ENCODE measurements around the gene ZNF648. TPM values are rescaled to one million over a fixed set of nuclear protein-coding genes. Genes with fewer than 3 reads are reported as not detected.
A peak's percentile ranks its signal among the peaks of the same experiment; 100 is the strongest.
"Not testable (repeated sequence)": the region's sequence is repeated elsewhere in the genome, so short reads cannot be mapped to it uniquely, and the experiment has no call there.

Gene ZNF648, protein sequence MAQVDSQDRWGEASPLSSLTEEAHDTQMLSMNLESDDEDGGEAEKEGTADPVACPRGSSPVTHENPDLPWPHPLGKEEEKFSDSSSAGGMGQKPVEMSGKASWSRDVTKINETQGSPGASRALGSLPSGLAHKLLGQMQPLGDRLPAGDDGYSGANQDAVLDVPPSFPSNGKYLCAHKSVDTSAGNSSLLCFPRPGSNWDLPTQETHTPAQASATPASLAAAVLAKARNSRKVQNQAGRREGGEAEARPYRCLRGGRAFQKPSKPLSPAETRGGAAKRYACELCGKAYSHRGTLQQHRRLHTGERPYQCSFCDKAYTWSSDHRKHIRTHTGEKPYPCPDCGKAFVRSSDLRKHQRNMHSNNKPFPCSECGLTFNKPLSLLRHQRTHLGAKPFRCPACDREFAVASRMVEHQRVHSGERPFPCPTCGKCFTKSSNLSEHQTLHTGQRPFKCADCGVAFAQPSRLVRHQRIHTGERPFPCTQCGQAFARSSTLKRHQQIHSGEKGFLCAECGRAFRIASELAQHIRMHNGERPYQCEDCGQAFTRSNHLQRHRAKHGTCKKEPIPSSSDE
- total RNA-seq = not detected
- 0 reads per million in 2 donors for total RNA-seq

GRCh38 chr1:182061594-182061993 lies at the start of gene ZNF648:
ZNF648 (minus strand) TSS chr1:182061712; CDS start chr1:182058010, 3,702 bp downstream.
- Mint-ChIP-seq H3K27me3 (peaks cover 77% of the 10 kb centered on the region), H3K36me3 (ENCODE audit: low read depth) (no peaks in the 10 kb centered on the region), H3K4me3 (no peak within 1 kb of the TSS), H3K4me1 (peaks cover under 1% of the 10 kb centered on the region), H3K27ac (no peak within 1 kb of the TSS)
- H3K9me3 ChIP-seq (ENCODE audit: control insufficient read depth, low read length, poor library complexity, severe bottlenecking) = no peaks in the 10 kb centered on the region
- ATAC-seq (no peak), DNase-seq (no peak)

DNA sequence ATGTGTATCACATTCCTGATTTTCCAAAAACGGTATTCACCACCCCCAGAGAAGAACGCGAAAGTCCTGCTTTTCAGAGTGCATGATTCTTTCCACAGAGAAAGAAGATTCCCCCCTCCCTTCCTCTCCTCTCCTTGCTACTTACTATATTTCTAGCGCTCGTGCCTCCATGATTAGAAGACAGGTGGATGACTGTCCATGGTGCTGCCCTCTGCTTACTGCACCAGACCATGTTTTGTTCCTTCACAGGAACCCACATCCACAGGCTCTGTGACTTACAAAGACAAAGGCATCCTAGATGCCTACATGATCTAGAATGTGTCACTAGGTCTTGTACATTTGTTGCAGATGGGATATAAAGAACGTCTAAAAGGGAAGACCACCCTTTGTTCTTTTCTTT lies 49.1 kb upstream of the ZNF648 start:
- H3K27me3 Mint-ChIP-seq = peaks cover 33% of the 10 kb centered on the region
- ATAC-seq (no peak), DNase-seq (no peak)
- H3K27ac Mint-ChIP-seq = no peak overlapping the region
- peaks cover 2% of the 10 kb centered on the region for H3K36me3 Mint-ChIP-seq (ENCODE audit: low read depth)
- no peak overlapping the region for H3K4me3 Mint-ChIP-seq
- peaks cover 3% of the 10 kb centered on the region for H3K4me1 Mint-ChIP-seq
- no peaks in the 10 kb centered on the region for H3K9me3 ChIP-seq (ENCODE audit: control insufficient read depth, low read length, poor library complexity, severe bottlenecking)

DNA sequence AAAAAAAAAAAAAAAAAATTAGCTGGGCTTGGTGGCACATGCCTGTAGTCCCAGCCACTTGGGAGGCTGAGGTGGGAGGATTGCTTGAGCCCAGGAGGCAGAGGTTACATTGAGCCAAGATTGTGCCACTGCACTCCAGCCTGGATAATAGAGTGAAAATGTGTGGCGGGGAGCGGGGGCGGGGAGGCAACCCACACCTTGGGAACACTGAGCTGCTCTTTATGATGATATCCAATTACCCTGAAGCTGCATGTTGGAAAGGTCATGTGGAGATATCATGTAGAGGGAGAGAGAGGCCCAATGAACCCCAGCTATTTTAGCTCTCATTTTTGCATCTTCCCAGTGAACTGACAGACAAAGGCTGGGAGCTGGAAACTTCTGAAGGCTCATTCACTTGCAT lies 48.3 kb upstream of the ZNF648 start:
- no peak for ATAC-seq
- Mint-ChIP-seq H3K4me1 (peaks cover 3% of the 10 kb centered on the region), H3K4me3 (no peak overlapping the region), H3K27me3 (peaks cover 40% of the 10 kb centered on the region), H3K27ac (no peak overlapping the region), H3K36me3 (ENCODE audit: low read depth) (peaks cover 3% of the 10 kb centered on the region)
- no peak for DNase-seq
- no peaks in the 10 kb centered on the region for H3K9me3 ChIP-seq (ENCODE audit: control insufficient read depth, low read length, poor library complexity, severe bottlenecking)

- DNase-seq (no peak), ATAC-seq (no peak)
- Mint-ChIP-seq H3K36me3 (ENCODE audit: low read depth) (peaks cover 4% of the 10 kb centered on the region), H3K4me3 (no peak overlapping the region), H3K27me3 (peaks cover 30% of the 10 kb centered on the region), H3K4me1 (no peaks in the 10 kb centered on the region), H3K27ac (no peak overlapping the region)
- H3K9me3 ChIP-seq (ENCODE audit: control insufficient read depth, low read length, poor library complexity, severe bottlenecking) = no peaks in the 10 kb centered on the region
These were observed 45.7 kb upstream of the ZNF648 start for GRCh38 chr1:182107209-182107608.

- H3K9me3 ChIP-seq (ENCODE audit: control insufficient read depth, low read length, poor library complexity, severe bottlenecking) = no peaks in the 10 kb centered on the region
- Mint-ChIP-seq H3K27ac (no peak overlapping the region), H3K27me3 (peaks cover 23% of the 10 kb centered on the region), H3K4me1 (peaks cover 3% of the 10 kb centered on the region), H3K36me3 (ENCODE audit: low read depth) (peaks cover 2% of the 10 kb centered on the region), H3K4me3 (no peak overlapping the region)
- no peak for ATAC-seq
- no peak for DNase-seq
These were observed 40.5 kb upstream of the ZNF648 start for GRCh38 chr1:182102043-182102416.

DNA sequence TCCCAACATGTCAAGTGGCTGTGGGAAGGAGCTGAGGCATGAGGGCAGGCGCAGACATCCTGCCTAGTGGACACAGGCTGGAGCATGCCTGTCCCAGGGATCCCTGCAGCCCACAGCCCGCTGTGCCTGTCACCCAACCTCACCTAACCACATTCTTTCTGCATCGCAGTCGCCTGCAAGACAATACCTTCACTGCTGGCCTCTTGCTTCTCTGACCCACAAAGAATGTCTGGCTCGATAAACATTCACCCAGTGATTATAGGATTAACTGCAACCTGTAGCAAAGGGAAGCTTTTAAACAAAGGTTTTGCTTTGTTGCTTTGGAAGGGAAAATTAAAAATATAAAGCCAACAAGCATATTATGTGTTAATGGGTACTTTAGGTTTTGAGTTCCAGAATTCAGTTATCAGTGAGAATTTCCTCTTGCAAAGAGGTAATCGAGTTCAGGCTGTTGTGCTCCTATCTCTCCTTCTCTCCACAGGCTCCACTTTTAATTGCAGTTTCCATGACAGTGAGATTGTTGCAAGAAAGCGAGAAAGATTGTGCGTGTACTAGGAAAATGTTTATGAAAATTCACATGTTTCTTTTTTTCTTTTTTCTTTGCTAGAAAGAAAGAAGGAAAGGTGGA lies 40.0 kb upstream of the ZNF648 start:
- H3K4me3 Mint-ChIP-seq = no peak overlapping the region
- DNase-seq (no peak), ATAC-seq (no peak)
- H3K4me1 Mint-ChIP-seq = peaks cover 6% of the 10 kb centered on the region
- H3K27ac Mint-ChIP-seq = no peak overlapping the region
- H3K27me3 Mint-ChIP-seq = peaks cover 23% of the 10 kb centered on the region
- peaks cover 2% of the 10 kb centered on the region for H3K36me3 Mint-ChIP-seq (ENCODE audit: low read depth)
- H3K9me3 ChIP-seq (ENCODE audit: control insufficient read depth, low read length, poor library complexity, severe bottlenecking) = no peaks in the 10 kb centered on the region

GRCh38 chr1:182098301-182098700 lies 36.8 kb upstream of the ZNF648 start:
- DNase-seq = no peak
- Mint-ChIP-seq H3K27me3 (peaks cover 23% of the 10 kb centered on the region), H3K4me3 (no peak overlapping the region), H3K36me3 (ENCODE audit: low read depth) (peaks cover 4% of the 10 kb centered on the region), H3K27ac (no peak overlapping the region), H3K4me1 (peaks cover 6% of the 10 kb centered on the region)
- no peak for ATAC-seq
- no peaks in the 10 kb centered on the region for H3K9me3 ChIP-seq (ENCODE audit: control insufficient read depth, low read length, poor library complexity, severe bottlenecking)

- H3K36me3 Mint-ChIP-seq (ENCODE audit: low read depth) = peaks cover 4% of the 10 kb centered on the region
- DNase-seq (no peak), ATAC-seq (no peak)
- peaks cover 6% of the 10 kb centered on the region for H3K4me1 Mint-ChIP-seq
- no peak overlapping the region for H3K27ac Mint-ChIP-seq
- H3K9me3 ChIP-seq (ENCODE audit: control insufficient read depth, low read length, poor library complexity, severe bottlenecking) = no peaks in the 10 kb centered on the region
- no peak overlapping the region for H3K4me3 Mint-ChIP-seq
- H3K27me3 Mint-ChIP-seq = peaks cover 21% of the 10 kb centered on the region
These were observed 34.4 kb upstream of the ZNF648 start for GRCh38 chr1:182095946-182096345.

- DNase-seq; H3K36me3 Mint-ChIP-seq (ENCODE audit: low read depth); H3K9me3 ChIP-seq (ENCODE audit: control insufficient read depth, low read length, poor library complexity, severe bottlenecking); H3K4me1 Mint-ChIP-seq; H3K4me3 Mint-ChIP-seq; H3K27ac Mint-ChIP-seq; ATAC-seq: not testable (repeated sequence)
- peaks cover 16% of the 10 kb centered on the region for H3K27me3 Mint-ChIP-seq
These were observed 33.0 kb upstream of the ZNF648 start for GRCh38 chr1:182094514-182095005.

DNA sequence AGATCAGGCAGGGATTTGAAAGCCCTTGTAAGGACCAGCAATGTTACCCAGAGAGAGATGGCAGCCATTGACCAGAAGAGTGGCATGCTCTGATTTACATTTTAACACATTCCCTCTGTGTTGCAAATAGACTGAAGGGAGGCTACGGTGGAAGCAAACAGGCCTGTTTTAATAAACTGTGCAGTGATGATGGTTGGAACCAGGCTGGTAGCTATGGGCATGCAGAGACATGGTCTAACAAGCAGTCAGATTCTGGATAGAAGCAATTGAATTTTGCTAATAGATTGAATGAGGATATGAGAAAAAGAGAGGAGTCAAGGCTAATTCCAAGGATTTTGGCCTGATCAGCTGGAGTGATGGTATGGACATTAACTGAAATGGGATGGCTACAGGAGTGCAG lies 32.3 kb upstream of the ZNF648 start:
- Mint-ChIP-seq H3K27ac (no peak overlapping the region), H3K4me3 (no peak overlapping the region), H3K36me3 (ENCODE audit: low read depth) (peaks cover 4% of the 10 kb centered on the region), H3K4me1 (peaks cover 9% of the 10 kb centered on the region), H3K27me3 (peaks cover 16% of the 10 kb centered on the region)
- DNase-seq (no peak), ATAC-seq (no peak)
- no peaks in the 10 kb centered on the region for H3K9me3 ChIP-seq (ENCODE audit: control insufficient read depth, low read length, poor library complexity, severe bottlenecking)

GRCh38 chr1:182092336-182092735 lies 30.8 kb upstream of the ZNF648 start:
- H3K27me3 Mint-ChIP-seq = peaks cover 16% of the 10 kb centered on the region
- no peaks in the 10 kb centered on the region for H3K9me3 ChIP-seq (ENCODE audit: control insufficient read depth, low read length, poor library complexity, severe bottlenecking)
- DNase-seq (no peak), ATAC-seq (no peak)
- H3K4me1 Mint-ChIP-seq = peaks cover 17% of the 10 kb centered on the region
- peaks cover 4% of the 10 kb centered on the region for H3K36me3 Mint-ChIP-seq (ENCODE audit: low read depth)
- H3K4me3 Mint-ChIP-seq = no peak overlapping the region
- no peak overlapping the region for H3K27ac Mint-ChIP-seq

DNA sequence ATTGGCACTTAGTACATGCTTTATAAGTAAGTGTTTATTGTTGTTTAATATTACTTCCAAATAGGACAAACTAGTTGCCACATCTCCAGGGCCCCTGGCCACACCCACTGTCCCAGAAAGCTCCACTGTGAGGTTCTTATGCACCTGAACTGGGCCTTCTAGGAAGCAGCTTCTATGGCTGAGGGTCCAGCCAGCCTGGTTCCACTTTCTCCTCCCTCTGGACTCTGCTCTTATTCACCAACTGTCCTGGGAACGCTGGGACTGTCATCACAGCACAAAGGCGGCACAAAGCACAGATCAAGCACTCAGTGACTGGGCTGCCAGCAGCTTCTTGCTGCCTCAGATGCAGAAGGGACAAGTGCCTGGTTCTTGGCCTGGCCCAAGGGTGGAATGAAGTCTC lies 29.6 kb upstream of the ZNF648 start:
- ATAC-seq (no peak), DNase-seq (no peak)
- H3K27ac Mint-ChIP-seq = peak overlapping the region; percentile 95
- H3K27me3 Mint-ChIP-seq = peaks cover 15% of the 10 kb centered on the region
- H3K9me3 ChIP-seq (ENCODE audit: control insufficient read depth, low read length, poor library complexity, severe bottlenecking) = no peaks in the 10 kb centered on the region
- H3K4me1 Mint-ChIP-seq = peaks cover 24% of the 10 kb centered on the region
- peaks cover 4% of the 10 kb centered on the region for H3K36me3 Mint-ChIP-seq (ENCODE audit: low read depth)
- H3K4me3 Mint-ChIP-seq = no peak overlapping the region

DNA sequence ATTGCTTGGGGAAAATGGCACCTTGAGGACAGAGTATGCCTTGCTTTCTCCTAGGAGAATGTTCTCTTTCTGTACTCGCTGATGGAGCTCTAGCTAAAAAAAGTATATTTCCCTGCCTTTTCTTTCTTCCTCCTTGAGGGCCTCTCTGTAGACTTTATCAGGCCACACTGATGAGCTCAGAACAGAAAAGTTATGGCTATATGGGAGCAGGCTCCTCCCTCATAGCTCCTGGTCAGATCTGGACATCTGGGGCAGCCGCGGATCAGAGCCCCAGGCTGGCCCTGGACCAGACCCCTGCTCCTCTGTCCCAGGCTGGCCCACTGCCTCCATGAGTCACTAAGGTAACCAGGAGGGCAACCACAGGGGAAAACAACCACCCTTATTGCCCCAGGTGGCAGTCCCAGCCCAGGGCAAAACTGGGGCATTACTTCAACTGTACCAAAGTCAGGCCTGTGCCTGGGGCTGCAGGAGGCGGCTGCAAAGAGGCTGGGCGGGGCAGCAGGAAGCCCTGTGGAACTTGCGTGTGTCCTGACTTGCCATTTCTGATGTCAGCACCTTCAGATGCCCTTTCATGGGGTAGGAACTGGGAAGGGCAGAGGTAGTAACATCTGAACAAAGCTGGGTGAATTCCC lies 26.3 kb upstream of the ZNF648 start:
- peak overlapping the region; percentile 75 for H3K4me3 Mint-ChIP-seq
- ATAC-seq (peak; percentile 82), DNase-seq (peak; percentile 25 to 53 (median 33))

More for the DNA sequence above, 26.3 kb upstream of the ZNF648 start:
- peak overlapping the region; percentile 95 for H3K27ac Mint-ChIP-seq
- H3K36me3 Mint-ChIP-seq (ENCODE audit: low read depth) = no peaks in the 10 kb centered on the region
- peaks cover 3% of the 10 kb centered on the region for H3K9me3 ChIP-seq (ENCODE audit: control insufficient read depth, low read length, poor library complexity, severe bottlenecking)
- H3K4me1 Mint-ChIP-seq = peaks cover 34% of the 10 kb centered on the region
- peaks cover 7% of the 10 kb centered on the region for H3K27me3 Mint-ChIP-seq

Data from T-helper 17 cell (primary cell).